NB4 (cell line): ENCODE data around the gene PTK6.

Experiments
- CTCF ChIP-seq: IDR thresholded peaks from one replicate; pipeline ENCODE4 v1.5.1; 2012; ENCODE audit warnings: low read depth, low read length
- MAX ChIP-seq: IDR thresholded peaks from 2 replicates; pipeline ENCODE4 v1.6.1; 2011; ENCODE audit warnings: low read depth, low read length
- MYC ChIP-seq: IDR thresholded peaks from 2 replicates; pipeline ENCODE4 v1.6.1; 2011; ENCODE audit warnings: low read depth, low read length

- TF ChIP-seq MYC (no peak), CTCF (no peak), MAX (no peak)
Measured at GRCh38 chr20:63539092-63539430, 1.9 kb upstream of the PTK6 start.
